GM12864 (cell line): Measurements from ENCODE around the gene PYCR2.

Experiments
- DNase-seq: peaks from one replicate; pipeline ENCODE4 v3.0.0-alpha.2; 2011; ENCODE audit warnings: low read depth
- H3K4me3 ChIP-seq: 2 replicates; pipeline ENCODE4 v1.5.1; 2011; ENCODE audit warnings: mild to moderate bottlenecking, low read depth, low read length, control low read depth
- TF ChIP-seq, protein P1 (sequence below): IDR thresholded peaks from 2 replicates; pipeline ENCODE4 v1.5.1; 2011; ENCODE audit warnings: low read depth, mild to moderate bottlenecking, moderate library complexity, low read length, control low read depth, inconsistent platforms; ENCODE audit errors: missing control alignments

Gene PYCR2

GRCh38 chr1:225879521-225880221 is 44.4 kb downstream of the PYCR2 start:
- TF ChIP-seq, protein P1, sequence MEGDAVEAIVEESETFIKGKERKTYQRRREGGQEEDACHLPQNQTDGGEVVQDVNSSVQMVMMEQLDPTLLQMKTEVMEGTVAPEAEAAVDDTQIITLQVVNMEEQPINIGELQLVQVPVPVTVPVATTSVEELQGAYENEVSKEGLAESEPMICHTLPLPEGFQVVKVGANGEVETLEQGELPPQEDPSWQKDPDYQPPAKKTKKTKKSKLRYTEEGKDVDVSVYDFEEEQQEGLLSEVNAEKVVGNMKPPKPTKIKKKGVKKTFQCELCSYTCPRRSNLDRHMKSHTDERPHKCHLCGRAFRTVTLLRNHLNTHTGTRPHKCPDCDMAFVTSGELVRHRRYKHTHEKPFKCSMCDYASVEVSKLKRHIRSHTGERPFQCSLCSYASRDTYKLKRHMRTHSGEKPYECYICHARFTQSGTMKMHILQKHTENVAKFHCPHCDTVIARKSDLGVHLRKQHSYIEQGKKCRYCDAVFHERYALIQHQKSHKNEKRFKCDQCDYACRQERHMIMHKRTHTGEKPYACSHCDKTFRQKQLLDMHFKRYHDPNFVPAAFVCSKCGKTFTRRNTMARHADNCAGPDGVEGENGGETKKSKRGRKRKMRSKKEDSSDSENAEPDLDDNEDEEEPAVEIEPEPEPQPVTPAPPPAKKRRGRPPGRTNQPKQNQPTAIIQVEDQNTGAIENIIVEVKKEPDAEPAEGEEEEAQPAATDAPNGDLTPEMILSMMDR: no peak
- H3K4me3 ChIP-seq: no peak overlapping the region
- no peak for DNase-seq

- TF ChIP-seq, protein P1: no peak
- H3K4me3 ChIP-seq: no peak overlapping the region
- DNase-seq: no peak
These were observed 45.8 kb downstream of the PYCR2 start for GRCh38 chr1:225878282-225878681.

DNA sequence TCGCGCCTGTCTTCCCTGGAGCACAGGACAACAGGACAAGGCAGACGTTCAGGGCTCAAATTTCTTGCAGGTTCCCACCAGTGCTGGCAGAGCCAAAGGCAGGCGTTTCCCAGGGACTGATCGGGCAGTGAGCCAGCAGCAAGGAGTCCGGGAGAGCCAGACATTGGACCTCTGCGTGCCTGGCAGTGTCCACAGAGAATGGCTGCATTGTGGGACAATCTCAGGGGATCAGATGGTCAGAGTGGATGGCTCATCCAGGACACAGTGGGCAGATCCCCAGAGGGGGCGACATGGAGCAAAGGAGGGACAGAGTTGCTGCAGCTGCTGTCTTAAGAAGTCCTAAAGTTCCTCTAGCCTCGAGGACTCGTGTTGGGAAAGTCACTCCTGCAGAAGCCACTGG is 46.5 kb downstream of the PYCR2 start:
- DNase-seq: no peak
- TF ChIP-seq, protein P1: peak; percentile 57
- no peak overlapping the region for H3K4me3 ChIP-seq

DNA sequence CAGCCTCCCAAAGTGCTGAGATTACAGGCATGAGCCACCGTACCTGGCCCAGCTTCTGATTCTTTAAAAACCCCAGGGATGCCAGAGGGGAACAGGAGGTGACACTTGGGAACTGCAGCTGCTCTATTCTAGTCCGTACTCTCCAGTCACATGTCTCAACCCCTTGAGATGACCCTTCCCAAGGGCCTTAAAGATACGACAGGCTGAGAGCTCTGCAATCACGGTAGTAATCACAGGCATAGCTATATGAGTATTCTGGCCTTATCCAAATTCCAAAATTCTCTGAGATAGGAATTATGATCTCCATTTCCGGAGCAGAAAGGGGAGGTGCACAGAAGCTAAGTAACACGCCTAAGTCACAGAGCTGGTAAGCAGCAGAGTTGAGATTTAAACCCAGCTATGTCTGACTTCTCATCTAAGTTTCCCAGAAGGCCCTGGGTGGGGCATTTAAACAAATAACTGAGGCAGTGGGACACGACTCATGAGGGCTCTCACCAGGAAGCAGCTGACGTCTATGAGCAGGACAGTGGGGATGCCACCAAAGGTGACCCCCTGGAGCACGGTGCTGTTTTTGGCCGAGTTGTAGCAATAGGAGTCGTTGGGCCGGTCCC is 47.0 kb downstream of the PYCR2 start:
- H3K4me3 ChIP-seq: no peak overlapping the region
- TF ChIP-seq, protein P1: no peak
- DNase-seq: no peak

- TF ChIP-seq, protein P1: no peak
- no peak overlapping the region for H3K4me3 ChIP-seq
- no peak for DNase-seq
These were observed 48.8 kb downstream of the PYCR2 start for GRCh38 chr1:225875044-225875815.

GRCh38 chr1:225874431-225874830 is 49.6 kb downstream of the PYCR2 start:
- TF ChIP-seq, protein P1: no peak
- H3K4me3 ChIP-seq: no peak overlapping the region
- no peak for DNase-seq
